ENCODE results near the gene ZFP3.
"Not testable (repeated sequence)": the region's sequence is repeated elsewhere in the genome, so short reads cannot be mapped to it uniquely, and the experiment has no call there.

ZFP3 gene

GRCh38 chr17:5139458-5139732 lies 61.1 kb downstream of the ZFP3 start:
- DNase-seq: no peak

- not testable (repeated sequence) for DNase-seq
Observed at GRCh38 chr17:5142877-5143276, 64.6 kb downstream of the ZFP3 start.
